Activated CD4-positive, alpha-beta T cell treated with anti-CD3 and anti-CD28 coated beads, Interleukin-10, Interleukin-2, amounts not matched to agents 100 ng/mL and 50 ng/mL, durations not matched to agents 16 hours and 8 hours (primary cell): ENCODE data around the gene SULT4A1.

Source experiments
- DNase-seq: peaks from one replicate; pipeline ENCODE4 v3.0.0-alpha.2; 2020

SULT4A1 gene

GRCh38 chr22:43843783-43844530 is 18.4 kb downstream of the SULT4A1 start:
- DNase-seq, result no peak

- DNase-seq, result no peak
Observed at GRCh38 chr22:43841742-43842141, 20.6 kb downstream of the SULT4A1 start.

GRCh38 chr22:43840851-43841250 is 21.5 kb downstream of the SULT4A1 start:
- no peak for DNase-seq

GRCh38 chr22:43840431-43840830 is 21.9 kb downstream of the SULT4A1 start:
- no peak for DNase-seq

- no peak for DNase-seq
Observed at GRCh38 chr22:43839781-43840180, 22.5 kb downstream of the SULT4A1 start.

- no peak for DNase-seq
Observed at GRCh38 chr22:43838571-43839307, 23.6 kb downstream of the SULT4A1 start.

GRCh38 chr22:43838161-43838560 is 24.2 kb downstream of the SULT4A1 start:
- no peak for DNase-seq

GRCh38 chr22:43837666-43838065 is 24.6 kb downstream of the SULT4A1 start:
- DNase-seq, result no peak

- no peak for DNase-seq
Observed at GRCh38 chr22:43835736-43836135, 26.6 kb downstream of the SULT4A1 start.

GRCh38 chr22:43835166-43835565 is 27.1 kb downstream of the SULT4A1 start:
- DNase-seq, result no peak

GRCh38 chr22:43833286-43834240 is 28.8 kb downstream of the SULT4A1 start:
- DNase-seq, result no peak

- DNase-seq, result no peak
Observed at GRCh38 chr22:43832393-43833265, 29.7 kb downstream of the SULT4A1 start.

- DNase-seq, result no peak
Observed at GRCh38 chr22:43831561-43832392, 30.5 kb downstream of the SULT4A1 start.

GRCh38 chr22:43830931-43831560 is 31.3 kb downstream of the SULT4A1 start:
- no peak for DNase-seq

- no peak for DNase-seq
Observed at GRCh38 chr22:43829904-43830851, 32.1 kb downstream of the SULT4A1 start.

GRCh38 chr22:43828998-43829782 is 33.1 kb downstream of the SULT4A1 start:
- no peak for DNase-seq

GRCh38 chr22:43828725-43828997 is 33.7 kb downstream of the SULT4A1 start:
- no peak for DNase-seq

- no peak for DNase-seq
Observed at GRCh38 chr22:43827926-43828724, 34.2 kb downstream of the SULT4A1 start.
